ENCODE data around the gene AATF.
A peak's percentile ranks its signal among the peaks of the same experiment; 100 is the strongest.

DNA sequence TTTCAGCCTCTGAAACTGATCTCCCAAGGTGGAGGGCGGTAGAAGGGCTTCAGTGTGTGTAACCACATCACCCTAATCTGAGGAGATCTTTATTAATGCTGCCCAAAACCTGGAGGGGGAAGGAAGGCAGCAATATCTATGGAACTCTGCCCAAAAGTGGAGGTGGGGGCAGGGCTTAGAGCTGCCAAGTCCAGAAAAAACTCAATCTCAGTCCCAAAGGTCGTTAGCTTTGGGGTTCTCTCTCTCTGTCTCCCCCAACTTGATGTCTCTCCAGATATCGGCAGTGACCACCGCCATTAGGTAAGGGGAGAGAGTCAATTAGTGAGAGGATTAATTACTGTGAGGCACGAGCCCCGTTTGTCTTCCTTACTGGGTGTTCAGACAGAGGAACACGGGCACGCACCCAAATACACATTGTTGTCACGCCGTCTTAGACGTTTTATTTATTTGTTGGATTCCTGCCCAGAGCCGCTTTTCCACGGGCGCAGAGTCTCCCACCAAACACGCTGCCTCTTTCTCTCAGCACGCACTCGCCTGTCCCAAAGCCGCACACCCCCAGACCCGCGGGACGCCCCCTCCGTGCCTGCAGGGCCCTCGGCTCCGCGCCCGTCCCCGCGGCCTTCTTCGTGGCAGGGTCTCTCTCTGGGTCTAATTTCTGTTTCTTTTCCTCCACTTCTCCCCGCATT, 16.9 kb upstream of the AATF start:
- no peak for TF ChIP-seq CTCF (IDR thresholded peaks at IDR 0.05)
- peak; percentile 93 for TF ChIP-seq EZH2phosphoT487 (IDR thresholded peaks at IDR 0.05)
- peak; percentile 98 for TF ChIP-seq EZH2 (IDR thresholded peaks at IDR 0.05)
